Measurements from ENCODE around the gene TEPSIN.
A peak's percentile ranks its signal among the peaks of the same experiment; 100 is the strongest.

Gene TEPSIN

GRCh38 chr17:81279278-81280275 lies 40.7 kb upstream of the TEPSIN start:
- peaks cover 7 to 10% of the 10 kb centered on the region in 2 donors for H3K4me1 ChIP-seq (ENCODE audit: control insufficient read depth in 2 of 2, insufficient read depth in 2 of 2, low read length in 2 of 2)
- peaks cover 20 to 59% of the 10 kb centered on the region in 2 donors for H3K36me3 ChIP-seq (ENCODE audit: control insufficient read depth in 2 of 2, insufficient read depth in 2 of 2, low read length in 2 of 2)
- no peak overlapping the region for H3K27ac ChIP-seq (ENCODE audit: low read depth in 2 of 2, low read length in 2 of 2)

GRCh38 chr17:81278831-81279230 lies 40.0 kb upstream of the TEPSIN start:
- peaks cover 27 to 63% of the 10 kb centered on the region in 2 donors for H3K36me3 ChIP-seq (ENCODE audit: control insufficient read depth in 2 of 2, insufficient read depth in 2 of 2, low read length in 2 of 2)
- H3K27ac ChIP-seq (ENCODE audit: low read depth in 2 of 2, low read length in 2 of 2): peak overlapping the region in 1 of 2 donors; percentile 63

More at GRCh38 chr17:81279278-81280275, 40.7 kb upstream of the TEPSIN start:
- Histone ChIP-seq H3K4me3 (ENCODE audit: low read length in 2 of 2) (no peak overlapping the region), H3K27me3 (ENCODE audit: control insufficient read depth in 2 of 2, insufficient read depth in 2 of 2, low read length in 2 of 2) (no peaks in the 10 kb centered on the region), H3K9me3 (ENCODE audit: control insufficient read depth in 2 of 2, low read length in 2 of 2) (no peaks in the 10 kb centered on the region), H3K9ac (ENCODE audit: low read depth in 1 of 2, low read length in 2 of 2) (no peak overlapping the region)

GRCh38 chr17:81277946-81278693 lies 39.3 kb upstream of the TEPSIN start:
- H3K36me3 ChIP-seq (ENCODE audit: control insufficient read depth in 2 of 2, insufficient read depth in 2 of 2, low read length in 2 of 2): peaks cover 33 to 67% of the 10 kb centered on the region in 2 donors

More at GRCh38 chr17:81278831-81279230, 40.0 kb upstream of the TEPSIN start:
- Histone ChIP-seq H3K9me3 (ENCODE audit: control insufficient read depth in 2 of 2, low read length in 2 of 2) (no peaks in the 10 kb centered on the region), H3K9ac (ENCODE audit: low read depth in 1 of 2, low read length in 2 of 2) (no peak overlapping the region), H3K4me3 (ENCODE audit: low read length in 2 of 2) (no peak overlapping the region), H3K4me1 (ENCODE audit: control insufficient read depth in 2 of 2, insufficient read depth in 2 of 2, low read length in 2 of 2) (peaks cover 7 to 10% of the 10 kb centered on the region in 2 donors), H3K27me3 (ENCODE audit: control insufficient read depth in 2 of 2, insufficient read depth in 2 of 2, low read length in 2 of 2) (no peaks in the 10 kb centered on the region)

GRCh38 chr17:81277421-81277820 lies 38.6 kb upstream of the TEPSIN start:
- H3K4me1 ChIP-seq (ENCODE audit: control insufficient read depth in 2 of 2, insufficient read depth in 2 of 2, low read length in 2 of 2): peaks cover 7 to 10% of the 10 kb centered on the region in 2 donors
- no peaks in the 10 kb centered on the region for H3K9me3 ChIP-seq (ENCODE audit: control insufficient read depth in 2 of 2, low read length in 2 of 2)
- peak overlapping the region; percentile 54 to 63 for H3K27ac ChIP-seq (ENCODE audit: low read depth in 2 of 2, low read length in 2 of 2)
- peak overlapping the region in 1 of 2 donors; percentile 2 for H3K9ac ChIP-seq (ENCODE audit: low read depth in 1 of 2, low read length in 2 of 2)
- H3K27me3 ChIP-seq (ENCODE audit: control insufficient read depth in 2 of 2, insufficient read depth in 2 of 2, low read length in 2 of 2): no peaks in the 10 kb centered on the region
- peaks cover 40 to 67% of the 10 kb centered on the region in 2 donors for H3K36me3 ChIP-seq (ENCODE audit: control insufficient read depth in 2 of 2, insufficient read depth in 2 of 2, low read length in 2 of 2)
- H3K4me3 ChIP-seq (ENCODE audit: low read length in 2 of 2): peak overlapping the region; percentile 8 to 44

More at GRCh38 chr17:81277946-81278693, 39.3 kb upstream of the TEPSIN start:
- H3K9me3 ChIP-seq (ENCODE audit: control insufficient read depth in 2 of 2, low read length in 2 of 2): no peaks in the 10 kb centered on the region
- H3K27me3 ChIP-seq (ENCODE audit: control insufficient read depth in 2 of 2, insufficient read depth in 2 of 2, low read length in 2 of 2): no peaks in the 10 kb centered on the region
- peak overlapping the region in 1 of 2 donors; percentile 2 for H3K9ac ChIP-seq (ENCODE audit: low read depth in 1 of 2, low read length in 2 of 2)
- H3K27ac ChIP-seq (ENCODE audit: low read depth in 2 of 2, low read length in 2 of 2): peak overlapping the region; percentile 54 to 63
- peak overlapping the region; percentile 8 to 44 for H3K4me3 ChIP-seq (ENCODE audit: low read length in 2 of 2)
- peaks cover 7 to 10% of the 10 kb centered on the region in 2 donors for H3K4me1 ChIP-seq (ENCODE audit: control insufficient read depth in 2 of 2, insufficient read depth in 2 of 2, low read length in 2 of 2)

- H3K9me3 ChIP-seq (ENCODE audit: control insufficient read depth in 2 of 2, low read length in 2 of 2): no peaks in the 10 kb centered on the region
- H3K4me3 ChIP-seq (ENCODE audit: low read length in 2 of 2): no peak overlapping the region
- H3K9ac ChIP-seq (ENCODE audit: low read depth in 1 of 2, low read length in 2 of 2): no peak overlapping the region
- no peak overlapping the region for H3K27ac ChIP-seq (ENCODE audit: low read depth in 2 of 2, low read length in 2 of 2)
- H3K4me1 ChIP-seq (ENCODE audit: control insufficient read depth in 2 of 2, insufficient read depth in 2 of 2, low read length in 2 of 2): peaks cover 7 to 10% of the 10 kb centered on the region in 2 donors
- H3K27me3 ChIP-seq (ENCODE audit: control insufficient read depth in 2 of 2, insufficient read depth in 2 of 2, low read length in 2 of 2): no peaks in the 10 kb centered on the region
- peaks cover 40 to 63% of the 10 kb centered on the region in 2 donors for H3K36me3 ChIP-seq (ENCODE audit: control insufficient read depth in 2 of 2, insufficient read depth in 2 of 2, low read length in 2 of 2)
Measured at GRCh38 chr17:81276781-81277180, 37.9 kb upstream of the TEPSIN start.

GRCh38 chr17:81274471-81274855 lies 35.6 kb upstream of the TEPSIN start:
- H3K9me3 ChIP-seq (ENCODE audit: control insufficient read depth in 2 of 2, low read length in 2 of 2): no peaks in the 10 kb centered on the region

GRCh38 chr17:81273698-81274470 lies 35.0 kb upstream of the TEPSIN start:
- Histone ChIP-seq H3K4me1 (ENCODE audit: control insufficient read depth in 2 of 2, insufficient read depth in 2 of 2, low read length in 2 of 2) (peaks cover 7 to 10% of the 10 kb centered on the region in 2 donors), H3K27ac (ENCODE audit: low read depth in 2 of 2, low read length in 2 of 2) (no peak overlapping the region), H3K36me3 (ENCODE audit: control insufficient read depth in 2 of 2, insufficient read depth in 2 of 2, low read length in 2 of 2) (peaks cover 55 to 67% of the 10 kb centered on the region in 2 donors), H3K4me3 (ENCODE audit: low read length in 2 of 2) (no peak overlapping the region), H3K27me3 (ENCODE audit: control insufficient read depth in 2 of 2, insufficient read depth in 2 of 2, low read length in 2 of 2) (no peaks in the 10 kb centered on the region), H3K9ac (ENCODE audit: low read depth in 1 of 2, low read length in 2 of 2) (no peak overlapping the region), H3K9me3 (ENCODE audit: control insufficient read depth in 2 of 2, low read length in 2 of 2) (no peaks in the 10 kb centered on the region)

More at GRCh38 chr17:81274471-81274855, 35.6 kb upstream of the TEPSIN start:
- H3K4me3 ChIP-seq (ENCODE audit: low read length in 2 of 2): no peak overlapping the region
- no peaks in the 10 kb centered on the region for H3K27me3 ChIP-seq (ENCODE audit: control insufficient read depth in 2 of 2, insufficient read depth in 2 of 2, low read length in 2 of 2)
- no peak overlapping the region for H3K27ac ChIP-seq (ENCODE audit: low read depth in 2 of 2, low read length in 2 of 2)
- H3K36me3 ChIP-seq (ENCODE audit: control insufficient read depth in 2 of 2, insufficient read depth in 2 of 2, low read length in 2 of 2): peaks cover 51 to 67% of the 10 kb centered on the region in 2 donors
- H3K4me1 ChIP-seq (ENCODE audit: control insufficient read depth in 2 of 2, insufficient read depth in 2 of 2, low read length in 2 of 2): peaks cover 7 to 10% of the 10 kb centered on the region in 2 donors
- H3K9ac ChIP-seq (ENCODE audit: low read depth in 1 of 2, low read length in 2 of 2): no peak overlapping the region

GRCh38 chr17:81272616-81273015 lies 33.8 kb upstream of the TEPSIN start:
- peaks cover 62 to 68% of the 10 kb centered on the region in 2 donors for H3K36me3 ChIP-seq (ENCODE audit: control insufficient read depth in 2 of 2, insufficient read depth in 2 of 2, low read length in 2 of 2)
- H3K4me3 ChIP-seq (ENCODE audit: low read length in 2 of 2): no peak overlapping the region
- no peaks in the 10 kb centered on the region for H3K9me3 ChIP-seq (ENCODE audit: control insufficient read depth in 2 of 2, low read length in 2 of 2)
- no peak overlapping the region for H3K27ac ChIP-seq (ENCODE audit: low read depth in 2 of 2, low read length in 2 of 2)
- H3K4me1 ChIP-seq (ENCODE audit: control insufficient read depth in 2 of 2, insufficient read depth in 2 of 2, low read length in 2 of 2): peaks cover 7 to 10% of the 10 kb centered on the region in 2 donors
- H3K27me3 ChIP-seq (ENCODE audit: control insufficient read depth in 2 of 2, insufficient read depth in 2 of 2, low read length in 2 of 2): no peaks in the 10 kb centered on the region
- H3K9ac ChIP-seq (ENCODE audit: low read depth in 1 of 2, low read length in 2 of 2): no peak overlapping the region

GRCh38 chr17:81271226-81271625 lies 32.4 kb upstream of the TEPSIN start:
- H3K4me3 ChIP-seq (ENCODE audit: low read length in 2 of 2): no peak overlapping the region
- no peaks in the 10 kb centered on the region for H3K9me3 ChIP-seq (ENCODE audit: control insufficient read depth in 2 of 2, low read length in 2 of 2)
- H3K9ac ChIP-seq (ENCODE audit: low read depth in 1 of 2, low read length in 2 of 2): no peak overlapping the region
- no peaks in the 10 kb centered on the region for H3K4me1 ChIP-seq (ENCODE audit: control insufficient read depth in 2 of 2, insufficient read depth in 2 of 2, low read length in 2 of 2)
- H3K36me3 ChIP-seq (ENCODE audit: control insufficient read depth in 2 of 2, insufficient read depth in 2 of 2, low read length in 2 of 2): peaks cover 67% of the 10 kb centered on the region in 2 donors
- no peak overlapping the region for H3K27ac ChIP-seq (ENCODE audit: low read depth in 2 of 2, low read length in 2 of 2)
- no peaks in the 10 kb centered on the region for H3K27me3 ChIP-seq (ENCODE audit: control insufficient read depth in 2 of 2, insufficient read depth in 2 of 2, low read length in 2 of 2)
